Kidney epithelial cell (primary cell): Measurements from ENCODE around the gene HMGCR. TPM values are rescaled to one million over a fixed set of nuclear protein-coding genes. Genes with fewer than 3 reads are reported as not detected.

Experiments
- DNase-seq: peaks from one replicate; pipeline ENCODE4 v3.0.0-alpha.2; 2010; ENCODE audit warnings: low read depth
- H3K27me3 ChIP-seq: 2 replicates; pipeline ENCODE4 v1.6.0; 2011; ENCODE audit warnings: low read length; ENCODE audit not compliant: control insufficient read depth, insufficient read depth
- H3K36me3 ChIP-seq: 2 replicates; pipeline ENCODE4 v1.5.1; 2011; ENCODE audit warnings: low read length; ENCODE audit not compliant: control insufficient read depth, insufficient read depth
- H3K4me3 ChIP-seq: 2 replicates; pipeline ENCODE4 v1.5.1; 2011; ENCODE audit warnings: low read depth, mild to moderate bottlenecking, control low read depth, low read length
- total RNA-seq: library from RNA; depleted of rRNA; stranded (reverse); fragments of >200 nt; gene quantifications from 2 replicates; pipeline ENCODE4 v1.2.3, GENCODE V29; 2015
- TF ChIP-seq, protein P1 (sequence below): IDR thresholded peaks from 2 replicates; pipeline ENCODE4 v1.5.1; 2011; ENCODE audit warnings: mild to moderate bottlenecking, moderate library complexity, low read length, control low read depth, inconsistent platforms; ENCODE audit not compliant: insufficient read depth, poor library complexity, severe bottlenecking

Gene HMGCR
- total RNA-seq, 1 donor from 2014 or later: 67.8 TPM

DNA sequence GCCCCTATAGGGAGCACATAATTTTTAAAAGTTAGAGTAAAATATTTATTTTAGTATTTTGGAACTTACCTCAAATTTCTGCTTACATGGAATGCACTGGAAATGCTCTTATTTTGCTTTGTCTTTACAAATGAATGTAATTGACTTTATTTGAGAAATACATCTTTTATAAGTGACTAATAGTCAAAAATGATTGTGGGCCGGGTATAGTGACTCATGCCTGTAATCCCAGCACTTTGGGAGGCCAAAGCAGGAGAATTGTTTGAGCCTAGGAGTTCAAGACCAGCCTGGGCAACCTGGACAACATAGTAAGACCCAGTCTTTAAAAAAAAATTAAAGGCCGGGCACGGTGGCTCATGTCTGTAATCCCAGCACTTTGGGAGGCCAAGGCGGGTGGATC, 5.8 kb downstream of the HMGCR start:
- DNase-seq: no peak
- Histone ChIP-seq H3K4me3 (no peak overlapping the region), H3K36me3 (no peaks in the 10 kb centered on the region), H3K27me3 (no peaks in the 10 kb centered on the region)
- TF ChIP-seq, protein P1, sequence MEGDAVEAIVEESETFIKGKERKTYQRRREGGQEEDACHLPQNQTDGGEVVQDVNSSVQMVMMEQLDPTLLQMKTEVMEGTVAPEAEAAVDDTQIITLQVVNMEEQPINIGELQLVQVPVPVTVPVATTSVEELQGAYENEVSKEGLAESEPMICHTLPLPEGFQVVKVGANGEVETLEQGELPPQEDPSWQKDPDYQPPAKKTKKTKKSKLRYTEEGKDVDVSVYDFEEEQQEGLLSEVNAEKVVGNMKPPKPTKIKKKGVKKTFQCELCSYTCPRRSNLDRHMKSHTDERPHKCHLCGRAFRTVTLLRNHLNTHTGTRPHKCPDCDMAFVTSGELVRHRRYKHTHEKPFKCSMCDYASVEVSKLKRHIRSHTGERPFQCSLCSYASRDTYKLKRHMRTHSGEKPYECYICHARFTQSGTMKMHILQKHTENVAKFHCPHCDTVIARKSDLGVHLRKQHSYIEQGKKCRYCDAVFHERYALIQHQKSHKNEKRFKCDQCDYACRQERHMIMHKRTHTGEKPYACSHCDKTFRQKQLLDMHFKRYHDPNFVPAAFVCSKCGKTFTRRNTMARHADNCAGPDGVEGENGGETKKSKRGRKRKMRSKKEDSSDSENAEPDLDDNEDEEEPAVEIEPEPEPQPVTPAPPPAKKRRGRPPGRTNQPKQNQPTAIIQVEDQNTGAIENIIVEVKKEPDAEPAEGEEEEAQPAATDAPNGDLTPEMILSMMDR: no peak

DNA sequence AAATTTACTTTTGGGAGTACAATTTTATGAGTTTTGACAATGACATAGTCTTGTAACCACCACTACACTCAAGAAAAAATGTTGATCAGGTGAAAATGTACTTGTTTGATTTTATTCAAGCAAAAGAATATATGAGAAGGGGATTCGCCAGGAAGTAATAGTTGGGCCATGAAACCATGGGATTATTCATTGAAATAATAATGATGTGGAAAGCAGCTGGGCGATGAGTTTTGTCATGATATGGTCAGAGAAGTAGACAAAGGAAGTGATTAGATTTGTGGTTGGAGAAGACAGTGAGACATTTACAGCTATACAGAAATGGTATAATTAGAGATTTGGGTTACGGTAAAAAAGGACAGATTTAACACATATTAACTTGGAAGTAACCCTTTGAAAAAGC, 11.2 kb downstream of the HMGCR start:
- TF ChIP-seq, protein P1: no peak
- H3K4me3 ChIP-seq: no peak overlapping the region
- H3K36me3 ChIP-seq: peaks cover 3% of the 10 kb centered on the region
- peak; percentile 21 for DNase-seq
- H3K27me3 ChIP-seq: no peaks in the 10 kb centered on the region

DNA sequence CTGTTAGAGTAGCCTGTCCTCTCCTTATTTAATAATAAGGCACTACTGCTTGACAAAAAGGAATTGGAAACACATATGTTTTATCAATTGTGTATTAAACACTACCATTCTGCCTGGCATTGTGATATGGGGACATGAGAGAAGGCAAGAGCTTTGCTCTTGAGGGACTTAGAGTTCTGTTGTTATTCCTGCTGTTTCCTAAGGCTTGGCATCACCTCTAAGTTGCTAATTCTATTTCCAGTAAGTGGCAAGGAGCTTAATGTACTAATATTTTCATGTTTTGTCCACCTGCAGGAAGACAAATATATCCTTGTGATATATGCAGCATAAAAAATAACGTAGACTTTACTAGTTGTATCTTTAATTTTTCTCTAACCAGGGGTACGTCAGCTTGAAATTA, 12.6 kb downstream of the HMGCR start:
- Histone ChIP-seq H3K27me3 (no peaks in the 10 kb centered on the region), H3K4me3 (no peak overlapping the region), H3K36me3 (peaks cover 3% of the 10 kb centered on the region)
- no peak for DNase-seq
- TF ChIP-seq, protein P1: no peak

DNA sequence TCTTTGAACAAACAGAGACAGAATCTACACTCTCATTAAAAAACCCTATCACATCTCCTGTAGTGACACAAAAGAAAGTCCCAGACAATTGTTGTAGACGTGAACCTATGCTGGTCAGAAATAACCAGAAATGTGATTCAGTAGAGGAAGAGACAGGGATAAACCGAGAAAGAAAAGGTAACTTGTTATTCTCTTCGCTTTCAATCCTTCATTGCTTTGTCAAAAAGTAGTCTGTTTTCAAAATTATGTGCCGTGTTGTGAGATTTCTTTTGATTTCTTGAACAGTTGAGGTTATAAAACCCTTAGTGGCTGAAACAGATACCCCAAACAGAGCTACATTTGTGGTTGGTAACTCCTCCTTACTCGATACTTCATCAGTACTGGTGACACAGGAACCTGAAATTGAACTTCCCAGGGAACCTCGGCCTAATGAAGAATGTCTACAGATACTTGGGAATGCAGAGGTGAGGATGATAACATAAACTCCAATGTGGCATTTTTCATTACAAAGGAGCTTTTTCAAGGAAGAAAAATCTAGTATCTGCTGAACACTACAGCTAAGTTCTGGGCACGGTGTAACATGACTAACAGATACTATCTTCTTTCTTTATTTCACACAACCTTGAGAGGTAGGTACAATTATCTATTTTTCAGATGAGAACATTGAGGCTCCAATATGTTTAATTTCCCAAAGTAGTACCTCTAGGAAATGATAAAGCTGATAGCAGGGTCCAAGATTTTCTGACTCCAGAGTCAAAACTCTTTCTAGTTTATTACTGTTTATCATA, 14.3 kb downstream of the HMGCR start:
- H3K36me3 ChIP-seq: peaks cover 6% of the 10 kb centered on the region
- DNase-seq: no peak
- H3K27me3 ChIP-seq: no peaks in the 10 kb centered on the region
- H3K4me3 ChIP-seq: no peak overlapping the region
- TF ChIP-seq, protein P1: no peak

DNA sequence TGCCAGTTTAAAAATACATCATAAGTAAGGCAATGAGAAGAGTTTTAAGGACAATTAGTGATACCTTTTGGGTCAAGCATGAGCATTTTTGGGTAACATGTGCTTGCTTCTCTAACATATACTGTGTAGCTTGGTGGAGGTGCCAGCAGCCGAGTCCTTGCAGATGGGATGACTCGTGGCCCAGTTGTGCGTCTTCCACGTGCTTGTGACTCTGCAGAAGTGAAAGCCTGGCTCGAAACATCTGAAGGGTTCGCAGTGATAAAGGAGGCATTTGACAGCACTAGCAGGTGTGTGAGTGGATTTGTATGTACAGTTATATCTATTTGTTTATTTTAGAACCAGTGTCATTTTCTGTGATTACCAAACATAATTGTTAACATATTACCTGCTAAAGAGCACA, 18.2 kb downstream of the HMGCR start:
- H3K36me3 ChIP-seq: peaks cover 10% of the 10 kb centered on the region
- H3K27me3 ChIP-seq: no peaks in the 10 kb centered on the region

DNA sequence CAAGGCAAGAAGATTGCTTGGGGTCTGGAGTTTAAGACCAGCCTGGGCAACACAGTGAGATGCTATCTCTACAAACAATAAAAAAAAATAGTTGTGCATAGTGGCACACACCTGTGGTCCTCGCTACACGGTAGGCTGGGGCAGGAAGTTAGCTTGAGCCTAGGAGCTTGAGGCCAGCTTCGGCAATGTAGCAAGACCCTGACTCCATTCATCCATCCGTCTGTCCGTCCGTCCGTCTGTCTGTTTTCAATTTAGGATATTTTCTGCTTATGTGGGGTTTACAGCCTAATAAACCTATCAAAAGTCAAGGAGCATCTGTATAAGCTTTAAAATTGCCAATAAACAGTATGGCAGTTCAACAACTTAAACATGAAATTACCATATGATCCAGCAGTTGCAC, 19.7 kb downstream of the HMGCR start:
- TF ChIP-seq, protein P1: no peak
- Histone ChIP-seq H3K4me3 (no peak overlapping the region), H3K36me3 (peaks cover 8% of the 10 kb centered on the region), H3K27me3 (no peaks in the 10 kb centered on the region)
- no peak for DNase-seq

More for the DNA sequence above, 18.2 kb downstream of the HMGCR start:
- no peak overlapping the region for H3K4me3 ChIP-seq
- TF ChIP-seq, protein P1: no peak
- no peak for DNase-seq
